ENCODE measurements around the gene POLD4. TPM values are rescaled to one million over a fixed set of nuclear protein-coding genes. Genes with fewer than 3 reads are reported as not detected.

Gene POLD4
- total RNA-seq, 2 donors from 2014 or later = 56.1 to 60.9 TPM

- intact Hi-C loops (cut with DNase I) = loop anchor here in 1 of 2 donors (5.0 kb wide), 1 partner anchor 107 kb away; the partner anchor contains the start of gene GRK2
- DNase-seq (ENCODE audit: low spot score) = no peak
Measured at GRCh38 chr11:67374571-67375281, 21.4 kb upstream of the POLD4 start.

GRCh38 chr11:67373648-67374570, 20.6 kb upstream of the POLD4 start:
- DNase-seq (ENCODE audit: low spot score) = peak; percentile 96
- intact Hi-C loops (cut with DNase I) = no loop called here

DNA sequence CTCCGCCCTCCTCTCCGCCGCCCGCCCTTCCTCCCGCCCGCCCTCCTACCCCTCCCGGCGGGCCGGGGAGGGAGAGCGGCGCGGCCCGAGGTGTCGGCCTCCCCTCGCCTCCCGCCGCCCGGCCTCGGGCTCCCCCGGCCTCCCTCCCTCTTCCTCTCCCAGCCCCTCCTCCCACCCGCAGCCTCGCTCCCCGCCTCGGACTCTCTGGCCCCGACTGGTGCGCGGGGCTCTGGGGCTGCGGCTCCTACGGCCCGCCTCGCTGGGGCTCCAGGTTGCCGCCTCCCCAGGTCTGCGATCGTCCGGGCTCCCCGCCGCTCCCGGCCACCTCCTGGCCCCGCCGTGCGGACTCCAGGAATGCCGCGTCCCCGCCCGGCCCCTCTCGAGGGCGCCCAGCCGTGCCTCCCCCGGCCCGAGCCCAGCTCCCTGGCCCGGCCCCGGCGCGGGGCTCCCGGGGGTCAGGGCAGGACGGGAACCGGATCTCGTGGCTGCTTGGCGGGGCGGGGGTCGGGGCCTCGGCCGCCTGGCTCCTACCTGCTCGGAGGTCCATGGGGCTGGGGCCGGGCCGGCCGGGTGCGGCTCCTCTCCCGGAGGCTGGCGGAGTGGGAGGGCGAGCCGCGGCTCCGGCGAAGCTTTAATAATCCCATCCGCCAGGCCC, 19.8 kb upstream of the POLD4 start, which contains the start of gene CLCF1:
Gene CLCF1, minus strand, starts transcription at position 606 of the 655 bp plus-strand sequence. Its CDS starts 59 bp downstream, at position 547.
- intact Hi-C loops (cut with DNase I) = no loop called here
- DNase-seq (ENCODE audit: low spot score) = peak; percentile 90

DNA sequence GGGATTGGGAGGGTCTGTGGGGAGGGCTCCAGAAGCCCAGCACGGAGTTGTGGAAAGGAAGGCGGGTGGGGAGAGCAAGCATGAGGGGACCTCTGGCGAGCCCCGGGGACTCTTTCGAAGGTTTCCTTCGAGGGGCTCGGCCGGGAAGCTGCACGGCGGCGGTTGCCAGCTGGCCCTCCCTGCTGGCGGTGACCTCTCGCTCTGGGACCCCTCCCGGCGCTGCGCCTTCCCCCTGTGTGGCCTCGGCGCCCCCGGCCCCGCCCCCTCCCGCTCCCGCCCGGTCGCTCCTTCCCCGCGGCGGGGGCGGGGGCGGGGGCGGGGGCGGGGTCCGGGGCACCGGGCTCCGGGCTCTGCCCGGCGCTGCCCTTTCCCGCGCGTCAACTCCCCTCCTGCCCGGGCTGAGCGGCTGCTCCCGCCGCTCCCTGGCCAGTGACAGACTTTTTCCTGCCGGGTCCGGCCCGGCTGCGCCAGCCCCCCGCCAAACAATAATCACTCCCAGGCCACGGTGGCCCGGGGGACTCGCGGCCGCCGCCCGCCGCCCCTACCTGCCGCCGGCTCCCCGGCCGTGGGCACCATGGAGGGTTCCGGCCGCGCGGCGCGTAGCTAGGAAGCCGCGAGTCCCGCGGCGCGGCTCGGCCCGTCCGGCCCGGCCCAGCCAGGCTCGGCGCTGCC, 19.1 kb upstream of the POLD4 start:
- DNase-seq (ENCODE audit: low spot score) = no peak
- intact Hi-C loops (cut with DNase I) = no loop called here

DNA sequence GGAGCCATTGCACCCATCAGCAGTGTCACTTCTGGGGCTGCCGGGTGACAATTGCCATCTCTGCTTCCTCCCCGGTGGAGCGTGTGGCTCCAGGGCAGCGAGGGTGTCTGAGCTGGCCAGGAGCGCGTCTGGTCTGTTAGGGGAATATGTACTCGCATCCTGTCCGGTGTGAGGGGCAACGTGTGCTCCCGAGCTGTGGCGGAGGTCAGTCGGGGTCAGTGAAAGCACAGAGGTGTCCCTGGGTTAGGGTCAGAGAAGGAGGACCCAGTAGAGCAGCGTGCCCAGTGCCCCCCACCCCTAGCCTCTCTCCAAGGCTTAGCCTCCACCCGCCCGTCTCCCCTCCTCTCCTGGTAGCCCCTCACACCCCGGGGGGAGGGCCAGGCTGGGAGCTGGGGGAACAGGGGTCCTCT, 18.6 kb upstream of the POLD4 start:
- DNase-seq (ENCODE audit: low spot score) = no peak
- intact Hi-C loops (cut with DNase I) = loop anchor here in 1 of 2 donors (2.0 kb wide), 1 partner anchor 15 kb away; no protein-coding TSS in a partner anchor

- no peak for DNase-seq (ENCODE audit: low spot score)
- intact Hi-C loops (cut with DNase I) = loop anchor here in 1 of 2 donors (2.0 kb wide), 1 partner anchor 15 kb away; no protein-coding TSS in a partner anchor
Measured at GRCh38 chr11:67371189-67371910, 18.0 kb upstream of the POLD4 start.

- no peak for DNase-seq (ENCODE audit: low spot score)
- intact Hi-C loops (cut with DNase I) = loop anchor here in 1 of 2 donors (2.0 kb wide), 1 partner anchor 14 kb away; no protein-coding TSS in a partner anchor
Measured at GRCh38 chr11:67370351-67371076, 17.2 kb upstream of the POLD4 start.

- intact Hi-C loops (cut with DNase I) = loop anchor here in 1 of 2 donors (2.0 kb wide), 1 partner anchor 13 kb away; no protein-coding TSS in a partner anchor
- DNase-seq (ENCODE audit: low spot score) = no peak
Measured at GRCh38 chr11:67369801-67370284, 16.5 kb upstream of the POLD4 start.

- no peak for DNase-seq (ENCODE audit: low spot score)
- intact Hi-C loops (cut with DNase I) = no loop called here
Measured at GRCh38 chr11:67369275-67369674, 15.9 kb upstream of the POLD4 start.

DNA sequence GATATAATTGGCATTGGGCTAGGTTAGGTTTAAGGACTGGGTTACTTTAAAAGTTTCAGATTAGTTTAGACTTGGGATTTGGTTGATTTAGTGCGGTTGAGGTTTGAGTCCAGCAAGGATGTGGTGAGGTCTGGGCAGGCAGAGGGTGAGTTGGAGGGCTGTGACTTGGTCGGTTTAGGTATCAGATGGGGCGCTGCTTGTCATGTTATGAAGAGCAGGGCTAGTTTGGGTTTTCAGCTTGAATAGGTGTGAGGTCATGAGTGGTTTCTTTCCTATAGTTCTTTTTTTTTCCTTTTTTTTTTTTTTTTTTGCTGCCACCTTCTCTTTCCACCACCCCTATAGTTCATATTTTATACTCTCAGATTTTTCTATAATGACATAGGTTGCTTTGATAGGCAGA, 15.3 kb upstream of the POLD4 start:
- DNase-seq (ENCODE audit: low spot score) = no peak
- intact Hi-C loops (cut with DNase I) = no loop called here

DNA sequence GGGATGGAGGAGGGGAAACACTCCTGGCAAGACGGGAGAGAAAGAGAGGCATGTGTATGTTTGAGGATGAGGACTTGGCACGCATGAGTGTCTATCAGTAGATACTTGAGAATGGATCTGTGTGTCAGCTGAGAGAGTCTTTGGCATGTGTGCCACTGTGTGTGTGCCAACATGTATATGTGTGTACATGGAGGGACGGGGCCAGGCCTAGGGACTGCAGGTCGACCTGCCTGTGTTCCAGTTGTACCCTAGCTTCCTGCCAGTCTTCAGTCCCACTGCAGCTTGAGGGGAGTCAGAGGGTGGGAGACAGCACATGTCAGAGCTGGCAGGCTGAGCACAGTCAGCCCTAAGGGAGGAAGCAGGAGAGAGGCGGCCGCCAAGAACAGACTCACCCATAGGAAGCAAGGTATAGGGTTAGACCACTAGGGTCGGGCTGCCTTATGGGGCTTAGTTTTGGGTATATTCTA, 14.4 kb upstream of the POLD4 start:
- intact Hi-C loops (cut with DNase I) = no loop called here
- DNase-seq (ENCODE audit: low spot score) = no peak

DNA sequence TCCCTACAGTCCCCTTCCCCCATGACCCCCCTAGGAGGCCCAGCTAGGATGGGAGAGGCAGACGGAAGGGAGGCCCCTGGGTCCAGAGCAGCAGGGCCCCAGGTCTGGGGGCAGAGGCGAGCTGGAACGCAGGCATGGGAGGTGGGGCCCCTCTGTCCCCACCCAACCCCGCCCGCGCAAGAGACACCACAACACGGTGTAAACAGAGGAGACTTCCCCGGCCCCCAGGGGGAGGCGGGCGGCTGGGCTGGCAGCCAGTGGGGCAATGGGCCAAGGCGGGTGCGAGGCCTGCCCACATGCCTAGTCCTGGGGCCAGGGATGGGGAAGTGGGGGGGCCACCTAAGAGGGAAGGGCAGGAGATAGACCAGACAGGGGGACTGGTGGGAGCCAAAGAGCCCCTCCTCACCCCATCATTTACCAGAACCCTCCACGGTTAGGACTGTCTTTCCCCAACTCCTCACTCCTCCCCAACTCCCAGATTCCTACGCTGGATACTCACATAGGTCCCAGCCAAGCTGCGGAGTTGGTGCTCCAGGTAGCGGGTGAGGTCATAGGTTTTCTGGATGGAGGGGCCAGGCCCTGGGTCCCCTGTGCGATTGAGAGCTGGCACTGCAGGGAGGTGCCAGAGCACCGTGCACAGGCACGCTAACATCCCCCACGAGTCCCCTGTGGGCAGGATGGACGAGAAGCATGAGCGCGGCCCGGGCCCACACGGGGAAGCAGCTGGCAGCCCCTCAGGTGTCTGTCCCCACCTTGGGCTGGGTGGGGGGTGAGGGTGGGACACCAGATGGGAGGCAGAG, 13.8 kb upstream of the POLD4 start:
- intact Hi-C loops (cut with DNase I) = no loop called here
- no peak for DNase-seq (ENCODE audit: low spot score)

- intact Hi-C loops (cut with DNase I) = no loop called here
- DNase-seq (ENCODE audit: low spot score) = no peak
Measured at GRCh38 chr11:67366546-67366945, 13.2 kb upstream of the POLD4 start.

DNA sequence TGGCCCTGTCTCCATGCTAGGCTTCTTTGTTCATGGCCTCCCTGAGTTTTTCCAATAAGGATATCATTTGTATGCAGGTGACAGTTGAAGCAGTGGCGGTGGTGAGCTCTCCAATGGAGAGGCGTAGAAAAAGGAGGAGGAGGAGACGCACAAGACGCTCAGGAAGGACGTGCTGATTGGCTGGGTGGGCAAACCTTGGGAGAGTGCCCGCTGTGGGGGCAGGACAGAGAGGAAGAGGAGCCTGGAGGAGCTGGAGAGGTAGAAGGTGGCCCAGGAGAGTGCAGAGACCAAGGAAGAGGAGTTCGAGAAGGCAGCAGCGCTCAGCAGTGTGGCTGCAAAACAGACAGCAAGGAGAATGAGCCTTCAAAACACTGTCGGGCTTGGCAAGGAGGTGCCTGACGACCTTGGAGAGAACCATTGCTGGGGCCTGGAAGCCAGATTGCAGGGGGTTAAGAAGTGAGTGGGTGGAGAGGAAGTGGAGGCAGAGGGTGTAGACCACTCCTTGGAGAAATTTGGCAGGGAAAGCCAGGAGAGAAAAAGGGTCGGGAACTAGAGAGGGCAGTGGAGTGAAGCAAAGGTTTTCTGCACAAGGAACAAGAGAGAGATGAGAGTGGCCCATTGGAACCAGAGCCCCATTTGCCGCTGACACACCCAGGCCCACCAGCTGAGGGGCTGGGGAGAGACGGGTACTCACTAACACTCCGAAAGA, 12.5 kb upstream of the POLD4 start:
- no peak for DNase-seq (ENCODE audit: low spot score)

DNA sequence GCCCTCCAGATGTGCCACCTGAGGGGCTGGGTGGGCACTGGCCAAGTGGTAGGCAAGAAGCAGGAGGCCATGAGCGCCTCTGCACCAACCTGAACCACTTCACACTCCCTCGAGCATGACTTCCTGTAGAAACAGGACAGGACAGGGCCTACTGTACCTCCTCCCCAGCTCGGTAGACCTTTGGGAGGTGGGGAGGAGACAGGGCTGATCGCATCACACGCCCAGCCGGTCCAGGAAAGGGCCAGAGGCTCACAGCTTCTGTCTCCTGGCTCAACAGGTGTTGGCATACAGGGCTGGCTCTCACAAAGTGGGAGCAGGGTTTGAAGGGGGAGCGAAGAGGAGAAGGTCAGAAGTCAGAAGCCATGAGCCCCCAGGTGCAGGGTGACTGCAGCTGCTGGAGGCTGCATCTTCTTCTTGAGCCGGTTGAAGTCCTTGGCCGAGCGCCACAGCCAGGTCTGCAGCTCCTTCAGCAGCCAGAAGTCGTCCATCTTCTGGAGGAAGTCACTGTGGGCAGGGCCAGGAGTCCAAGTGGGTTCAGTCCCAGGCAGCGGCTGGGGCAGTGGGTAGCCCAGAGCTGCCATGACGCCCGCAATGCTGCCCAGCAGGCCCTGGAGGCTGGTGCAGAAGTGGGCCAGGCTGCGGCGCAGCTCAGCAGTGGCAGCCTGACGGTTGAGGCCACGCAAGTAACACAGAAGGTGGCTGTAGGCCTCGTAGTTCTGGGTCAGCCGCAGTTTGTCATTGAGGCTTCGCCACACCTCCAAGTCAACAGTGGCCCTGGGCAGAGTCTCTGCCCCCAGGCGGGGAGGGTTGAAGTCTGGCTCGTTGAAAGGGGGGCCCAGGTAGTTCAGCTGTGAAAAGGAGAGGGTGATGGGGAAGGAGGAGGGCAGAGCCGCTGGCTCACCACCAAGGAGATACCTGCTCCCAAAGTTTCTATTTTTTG, 11.7 kb upstream of the POLD4 start:
- intact Hi-C loops (cut with DNase I) = no loop called here
- DNase-seq (ENCODE audit: low spot score) = no peak

More for the DNA sequence above, 12.5 kb upstream of the POLD4 start:
- intact Hi-C loops (cut with DNase I) = no loop called here
